ENCODE data around the gene SSR3.

Gene SSR3

DNA sequence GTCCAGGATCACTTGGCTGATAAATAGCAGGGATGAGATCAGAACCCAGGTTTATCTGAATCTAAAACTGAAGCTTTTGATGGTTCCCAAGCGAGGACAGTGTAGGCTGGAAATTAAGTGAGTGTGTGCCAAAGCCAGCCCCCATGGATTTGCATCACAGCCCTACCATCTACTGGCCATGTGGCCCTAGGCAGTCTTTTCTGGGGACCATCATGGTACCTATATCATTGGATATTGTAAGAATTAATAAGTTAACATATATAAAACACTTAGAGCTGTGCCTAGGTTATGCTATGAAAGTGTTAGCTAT is 32.8 kb upstream of the SSR3 start:
- no peak for TF ChIP-seq CSDC2 (CRISPR knock-in tag; IDR thresholded peaks at IDR 0.05)
- TF ChIP-seq TCF4 (CRISPR knock-in tag; IDR thresholded peaks at IDR 0.05; ENCODE audit: borderline replicate concordance) = no peak
- ATAC-seq = peak; percentile 32; the same call in 2 of the 3 replicates

DNA sequence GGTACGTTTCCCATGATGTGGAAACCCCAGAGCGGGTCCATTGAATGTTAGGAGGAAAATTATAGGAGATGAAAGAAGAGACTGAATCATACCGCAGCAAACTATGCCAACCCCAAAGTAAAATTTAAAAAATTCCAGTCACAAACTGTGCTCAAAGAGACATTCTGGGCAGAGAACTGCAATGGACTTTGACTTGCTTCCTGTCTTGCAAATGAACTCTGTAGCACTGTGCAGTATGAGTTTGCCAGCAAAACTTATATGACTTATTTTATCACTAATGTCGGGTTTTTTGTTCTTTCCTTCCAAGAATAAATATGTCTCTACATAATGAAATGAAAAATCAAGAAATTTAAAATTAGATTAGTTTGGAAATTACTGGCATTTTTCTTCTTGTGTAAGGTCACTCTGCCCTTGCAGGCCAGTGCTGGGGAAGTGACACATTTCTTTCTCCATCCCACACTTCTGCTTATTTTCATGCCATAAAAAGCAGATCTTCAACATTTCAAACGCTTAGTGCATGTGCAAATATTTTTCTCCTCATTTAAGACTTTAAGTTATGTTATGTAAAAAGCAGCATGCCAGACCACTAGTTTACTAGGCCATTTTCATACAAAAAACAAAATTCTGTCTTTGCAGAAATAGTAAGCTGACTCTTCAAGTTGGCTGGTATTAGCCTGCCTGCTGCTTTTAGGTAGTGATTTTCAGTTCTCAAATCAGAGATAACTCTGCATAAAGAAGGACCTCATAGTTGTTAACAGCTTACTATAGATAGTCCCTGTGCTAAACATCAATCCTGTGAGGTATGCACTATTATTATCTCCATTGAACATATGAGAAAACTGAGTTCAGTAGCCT is 32.2 kb upstream of the SSR3 start:
- TF ChIP-seq ISL1 (CRISPR knock-in tag; IDR thresholded peaks at IDR 0.05) = peak; percentile 64
- TF ChIP-seq, protein P1, sequence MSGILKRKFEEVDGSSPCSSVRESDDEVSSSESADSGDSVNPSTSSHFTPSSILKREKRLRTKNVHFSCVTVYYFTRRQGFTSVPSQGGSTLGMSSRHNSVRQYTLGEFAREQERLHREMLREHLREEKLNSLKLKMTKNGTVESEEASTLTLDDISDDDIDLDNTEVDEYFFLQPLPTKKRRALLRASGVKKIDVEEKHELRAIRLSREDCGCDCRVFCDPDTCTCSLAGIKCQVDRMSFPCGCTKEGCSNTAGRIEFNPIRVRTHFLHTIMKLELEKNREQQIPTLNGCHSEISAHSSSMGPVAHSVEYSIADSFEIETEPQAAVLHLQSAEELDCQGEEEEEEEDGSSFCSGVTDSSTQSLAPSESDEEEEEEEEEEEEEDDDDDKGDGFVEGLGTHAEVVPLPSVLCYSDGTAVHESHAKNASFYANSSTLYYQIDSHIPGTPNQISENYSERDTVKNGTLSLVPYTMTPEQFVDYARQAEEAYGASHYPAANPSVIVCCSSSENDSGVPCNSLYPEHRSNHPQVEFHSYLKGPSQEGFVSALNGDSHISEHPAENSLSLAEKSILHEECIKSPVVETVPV (CRISPR knock-in tag; IDR thresholded peaks at IDR 0.05) = no peak
- peak; percentile 75 for ATAC-seq

DNA sequence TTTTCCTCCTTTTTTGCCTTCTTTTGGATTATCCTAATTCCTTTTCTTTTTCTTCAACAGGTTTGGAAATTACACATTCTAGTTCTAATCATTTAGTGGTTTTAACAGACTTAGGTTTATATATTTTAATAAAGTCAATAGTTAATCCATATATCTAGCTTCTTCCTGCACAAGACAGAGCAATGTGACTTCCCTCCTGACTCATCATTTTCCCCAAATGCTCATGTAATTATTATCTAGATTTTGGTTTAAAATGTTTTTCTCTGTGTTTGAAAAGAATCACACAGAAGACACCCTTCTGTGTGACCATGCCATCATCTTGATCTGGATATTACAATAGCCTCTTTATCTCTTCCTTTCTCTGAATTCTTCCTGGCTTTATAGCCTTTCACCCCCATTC is 28.6 kb upstream of the SSR3 start:
- no peak for ATAC-seq
- TF ChIP-seq ESRRG (CRISPR knock-in tag; IDR thresholded peaks at IDR 0.05) = no peak
- TF ChIP-seq CSDC2 (CRISPR knock-in tag; IDR thresholded peaks at IDR 0.05) = no peak
- TF ChIP-seq, protein P1 (CRISPR knock-in tag; IDR thresholded peaks at IDR 0.05) = no peak
- no peak for TF ChIP-seq PPARA (CRISPR knock-in tag; IDR thresholded peaks at IDR 0.05; ENCODE audit: borderline replicate concordance)
- TF ChIP-seq TCF4 (CRISPR knock-in tag; IDR thresholded peaks at IDR 0.05; ENCODE audit: borderline replicate concordance) = no peak
- TF ChIP-seq RARB (CRISPR knock-in tag; IDR thresholded peaks at IDR 0.05) = no peak
- no peak for TF ChIP-seq ISL1 (CRISPR knock-in tag; IDR thresholded peaks at IDR 0.05)
- no peak for TF ChIP-seq BACH2 (CRISPR knock-in tag; IDR thresholded peaks at IDR 0.05; ENCODE audit: borderline replicate concordance)
- TF ChIP-seq ARNTL (CRISPR knock-in tag; IDR thresholded peaks at IDR 0.05; ENCODE audit: borderline replicate concordance, low read depth) = no peak
- no peak for TF ChIP-seq ZNF565 (CRISPR knock-in tag; conservative IDR thresholded peaks at IDR 0.05; ENCODE audit: low read depth)
- TF ChIP-seq, protein P2, sequence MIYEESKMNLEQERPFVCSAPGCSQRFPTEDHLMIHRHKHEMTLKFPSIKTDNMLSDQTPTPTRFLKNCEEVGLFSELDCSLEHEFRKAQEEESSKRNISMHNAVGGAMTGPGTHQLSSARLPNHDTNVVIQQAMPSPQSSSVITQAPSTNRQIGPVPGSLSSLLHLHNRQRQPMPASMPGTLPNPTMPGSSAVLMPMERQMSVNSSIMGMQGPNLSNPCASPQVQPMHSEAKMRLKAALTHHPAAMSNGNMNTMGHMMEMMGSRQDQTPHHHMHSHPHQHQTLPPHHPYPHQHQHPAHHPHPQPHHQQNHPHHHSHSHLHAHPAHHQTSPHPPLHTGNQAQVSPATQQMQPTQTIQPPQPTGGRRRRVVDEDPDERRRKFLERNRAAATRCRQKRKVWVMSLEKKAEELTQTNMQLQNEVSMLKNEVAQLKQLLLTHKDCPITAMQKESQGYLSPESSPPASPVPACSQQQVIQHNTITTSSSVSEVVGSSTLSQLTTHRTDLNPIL (CRISPR knock-in tag; IDR thresholded peaks at IDR 0.05; ENCODE audit: low read depth) = no peak
- TF ChIP-seq ZFP3 (CRISPR knock-in tag; IDR thresholded peaks at IDR 0.05) = no peak
- no peak for TF ChIP-seq ZC3H10 (CRISPR knock-in tag; IDR thresholded peaks at IDR 0.05)
- TF ChIP-seq ZNF70 (CRISPR knock-in tag; IDR thresholded peaks at IDR 0.05) = no peak
- TF ChIP-seq, protein P3, sequence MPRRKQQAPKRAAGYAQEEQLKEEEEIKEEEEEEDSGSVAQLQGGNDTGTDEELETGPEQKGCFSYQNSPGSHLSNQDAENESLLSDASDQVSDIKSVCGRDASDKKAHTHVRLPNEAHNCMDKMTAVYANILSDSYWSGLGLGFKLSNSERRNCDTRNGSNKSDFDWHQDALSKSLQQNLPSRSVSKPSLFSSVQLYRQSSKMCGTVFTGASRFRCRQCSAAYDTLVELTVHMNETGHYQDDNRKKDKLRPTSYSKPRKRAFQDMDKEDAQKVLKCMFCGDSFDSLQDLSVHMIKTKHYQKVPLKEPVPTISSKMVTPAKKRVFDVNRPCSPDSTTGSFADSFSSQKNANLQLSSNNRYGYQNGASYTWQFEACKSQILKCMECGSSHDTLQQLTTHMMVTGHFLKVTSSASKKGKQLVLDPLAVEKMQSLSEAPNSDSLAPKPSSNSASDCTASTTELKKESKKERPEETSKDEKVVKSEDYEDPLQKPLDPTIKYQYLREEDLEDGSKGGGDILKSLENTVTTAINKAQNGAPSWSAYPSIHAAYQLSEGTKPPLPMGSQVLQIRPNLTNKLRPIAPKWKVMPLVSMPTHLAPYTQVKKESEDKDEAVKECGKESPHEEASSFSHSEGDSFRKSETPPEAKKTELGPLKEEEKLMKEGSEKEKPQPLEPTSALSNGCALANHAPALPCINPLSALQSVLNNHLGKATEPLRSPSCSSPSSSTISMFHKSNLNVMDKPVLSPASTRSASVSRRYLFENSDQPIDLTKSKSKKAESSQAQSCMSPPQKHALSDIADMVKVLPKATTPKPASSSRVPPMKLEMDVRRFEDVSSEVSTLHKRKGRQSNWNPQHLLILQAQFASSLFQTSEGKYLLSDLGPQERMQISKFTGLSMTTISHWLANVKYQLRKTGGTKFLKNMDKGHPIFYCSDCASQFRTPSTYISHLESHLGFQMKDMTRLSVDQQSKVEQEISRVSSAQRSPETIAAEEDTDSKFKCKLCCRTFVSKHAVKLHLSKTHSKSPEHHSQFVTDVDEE (CRISPR knock-in tag; IDR thresholded peaks at IDR 0.05) = no peak
- TF ChIP-seq GLIS3 (CRISPR knock-in tag; IDR thresholded peaks at IDR 0.05) = no peak
- no peak for TF ChIP-seq OSR1 (CRISPR knock-in tag; IDR thresholded peaks at IDR 0.05)
- TF ChIP-seq ZNF8 (CRISPR knock-in tag; IDR thresholded peaks at IDR 0.05) = no peak
- no peak for TF ChIP-seq ZFP30 (CRISPR knock-in tag; IDR thresholded peaks at IDR 0.05)

DNA sequence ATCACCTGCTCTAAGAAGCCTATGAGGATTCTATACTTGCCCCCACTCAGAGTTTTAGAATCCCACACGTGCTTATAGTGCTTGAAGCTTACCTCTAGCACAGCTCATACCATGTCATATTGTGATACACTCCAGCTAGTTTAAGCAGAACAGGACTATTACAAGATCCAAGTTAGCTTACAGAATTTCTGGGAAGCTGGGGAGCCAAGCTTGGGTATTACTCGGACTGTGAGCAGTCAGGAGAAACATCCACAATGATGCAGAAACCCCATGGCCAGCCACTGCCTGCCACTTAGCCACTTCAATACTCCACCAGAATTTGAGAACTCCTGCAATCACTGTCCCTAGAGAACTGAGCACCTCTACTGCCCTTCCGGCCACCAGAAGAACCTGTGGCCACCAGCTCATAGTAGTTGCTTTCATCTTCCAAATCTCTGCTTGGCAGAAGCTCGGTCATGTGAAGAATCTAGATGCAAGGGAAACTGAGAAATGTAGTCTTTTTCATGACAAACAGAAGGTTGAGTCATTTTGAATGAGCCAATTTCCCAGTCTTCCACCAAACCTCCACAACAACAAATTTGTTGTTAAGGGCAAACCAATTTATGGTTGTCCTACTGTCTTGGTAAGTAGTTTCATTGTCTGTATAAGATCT is 27.7 kb upstream of the SSR3 start:
- TF ChIP-seq, protein P3 (CRISPR knock-in tag; IDR thresholded peaks at IDR 0.05) = no peak
- TF ChIP-seq GLIS3 (CRISPR knock-in tag; IDR thresholded peaks at IDR 0.05) (no peak), TCF4 (CRISPR knock-in tag; IDR thresholded peaks at IDR 0.05; ENCODE audit: borderline replicate concordance) (no peak), ARNTL (CRISPR knock-in tag; IDR thresholded peaks at IDR 0.05; ENCODE audit: borderline replicate concordance, low read depth) (no peak), TOX (CRISPR knock-in tag; IDR thresholded peaks at IDR 0.05; ENCODE audit: borderline replicate concordance) (no peak), OSR1 (CRISPR knock-in tag; IDR thresholded peaks at IDR 0.05) (no peak), ZNF565 (CRISPR knock-in tag; conservative IDR thresholded peaks at IDR 0.05; ENCODE audit: low read depth) (no peak), ESRRG (CRISPR knock-in tag; IDR thresholded peaks at IDR 0.05) (no peak), PPARA (CRISPR knock-in tag; IDR thresholded peaks at IDR 0.05; ENCODE audit: borderline replicate concordance) (no peak)
- TF ChIP-seq, protein P4, sequence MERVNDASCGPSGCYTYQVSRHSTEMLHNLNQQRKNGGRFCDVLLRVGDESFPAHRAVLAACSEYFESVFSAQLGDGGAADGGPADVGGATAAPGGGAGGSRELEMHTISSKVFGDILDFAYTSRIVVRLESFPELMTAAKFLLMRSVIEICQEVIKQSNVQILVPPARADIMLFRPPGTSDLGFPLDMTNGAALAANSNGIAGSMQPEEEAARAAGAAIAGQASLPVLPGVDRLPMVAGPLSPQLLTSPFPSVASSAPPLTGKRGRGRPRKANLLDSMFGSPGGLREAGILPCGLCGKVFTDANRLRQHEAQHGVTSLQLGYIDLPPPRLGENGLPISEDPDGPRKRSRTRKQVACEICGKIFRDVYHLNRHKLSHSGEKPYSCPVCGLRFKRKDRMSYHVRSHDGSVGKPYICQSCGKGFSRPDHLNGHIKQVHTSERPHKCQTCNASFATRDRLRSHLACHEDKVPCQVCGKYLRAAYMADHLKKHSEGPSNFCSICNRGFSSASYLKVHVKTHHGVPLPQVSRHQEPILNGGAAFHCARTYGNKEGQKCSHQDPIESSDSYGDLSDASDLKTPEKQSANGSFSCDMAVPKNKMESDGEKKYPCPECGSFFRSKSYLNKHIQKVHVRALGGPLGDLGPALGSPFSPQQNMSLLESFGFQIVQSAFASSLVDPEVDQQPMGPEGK (CRISPR knock-in tag; IDR thresholded peaks at IDR 0.05; ENCODE audit: borderline replicate concordance) = no peak
- no peak for ATAC-seq

All from SK-N-SH treated with all-trans-retinoic acid at 6 μM for 48 hours (cell line).